ENCODE results near the gene OR6C68.
"Not testable (repeated sequence)": the region's sequence is repeated elsewhere in the genome, so short reads cannot be mapped to it uniquely, and the experiment has no call there.

OR6C68 gene

DNA sequence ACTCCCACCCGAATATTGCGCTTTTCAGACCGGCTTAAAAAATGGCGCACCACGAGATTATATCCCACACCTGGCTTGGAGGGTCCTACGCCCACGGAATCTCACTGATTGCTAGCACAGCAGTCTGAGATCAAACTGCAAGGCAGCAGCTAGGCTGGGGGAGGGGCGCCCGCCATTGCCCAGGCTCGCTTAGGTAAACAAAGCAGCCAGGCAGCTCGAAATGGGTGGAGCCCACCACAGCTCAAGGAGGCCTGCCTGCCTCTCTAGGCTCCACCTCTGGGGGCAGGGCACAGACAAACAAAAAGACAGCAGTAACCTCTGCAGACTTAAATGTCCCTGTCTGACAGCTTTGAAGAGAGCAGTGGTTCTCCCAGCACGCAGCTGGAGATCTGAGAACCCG lies 7.9 kb upstream of the OR6C68 start:
- not testable (repeated sequence) for H3K9ac ChIP-seq (ENCODE audit: low read length in 2 of 2); H3K9me3 ChIP-seq (ENCODE audit: control insufficient read depth in 2 of 2, low read length in 2 of 2); H3K4me3 ChIP-seq (ENCODE audit: low read length in 2 of 2); H3K27ac ChIP-seq (ENCODE audit: low read length); H3K27me3 ChIP-seq (ENCODE audit: control insufficient read depth in 1 of 2, insufficient read depth in 2 of 2, low read length in 2 of 2); H3K4me1 ChIP-seq (ENCODE audit: control insufficient read depth, insufficient read depth, low read length); H3K36me3 ChIP-seq (ENCODE audit: control insufficient read depth in 2 of 2, insufficient read depth in 2 of 2, low read length in 2 of 2)

DNA sequence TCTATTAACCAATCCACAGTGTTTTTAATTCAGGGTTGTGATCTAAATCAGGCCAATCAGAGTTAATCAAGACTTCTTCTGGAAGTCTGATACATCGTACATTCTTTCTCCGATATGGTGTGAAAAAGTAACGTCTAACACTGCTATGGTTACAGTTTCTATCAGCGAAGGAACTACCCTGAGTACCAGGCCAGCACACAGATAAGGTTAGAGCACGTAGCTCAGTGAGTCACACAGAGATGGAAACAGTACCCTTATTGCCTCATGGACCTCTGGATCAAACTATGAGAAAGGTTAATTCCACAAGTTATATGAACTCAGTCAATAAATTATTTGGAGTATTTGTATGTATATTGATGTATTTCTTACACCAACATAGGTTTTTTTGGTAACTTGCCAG lies 3.3 kb downstream of the OR6C68 start:
- no peaks in the 10 kb centered on the region for H3K4me1 ChIP-seq (ENCODE audit: control insufficient read depth, insufficient read depth, low read length)

DNA sequence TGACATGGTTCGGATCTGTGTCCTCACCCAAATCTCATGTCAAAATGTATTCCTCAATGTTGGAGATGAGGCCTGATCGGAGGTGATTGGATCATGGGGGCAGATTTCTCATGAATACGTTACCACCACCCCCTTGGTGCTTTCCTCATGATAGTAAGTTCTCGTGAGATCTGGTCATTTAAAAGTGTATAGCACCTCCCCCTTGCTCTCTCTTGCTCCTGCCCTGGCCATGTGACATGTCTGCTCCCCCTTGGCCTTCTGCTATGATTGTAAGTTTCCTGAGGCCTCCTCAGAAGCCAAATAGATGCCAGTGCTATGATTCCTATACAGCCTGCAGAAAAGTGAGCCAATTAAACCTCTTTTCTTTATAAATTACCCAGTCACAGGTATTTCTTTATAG lies 7.1 kb downstream of the OR6C68 start:
- no peak overlapping the region for H3K4me3 ChIP-seq (ENCODE audit: low read length in 2 of 2)
- H3K36me3 ChIP-seq (ENCODE audit: control insufficient read depth in 2 of 2, insufficient read depth in 2 of 2, low read length in 2 of 2), result no peaks in the 10 kb centered on the region
- no peak overlapping the region for H3K27ac ChIP-seq (ENCODE audit: low read length)

More for the DNA sequence above, 3.3 kb downstream of the OR6C68 start:
- H3K9ac ChIP-seq (ENCODE audit: low read length in 2 of 2), result no peak overlapping the region
- H3K27ac ChIP-seq (ENCODE audit: low read length), result no peak overlapping the region
- H3K27me3 ChIP-seq (ENCODE audit: control insufficient read depth in 1 of 2, insufficient read depth in 2 of 2, low read length in 2 of 2), result no peaks in the 10 kb centered on the region
- H3K9me3 ChIP-seq (ENCODE audit: control insufficient read depth in 2 of 2, low read length in 2 of 2), result no peaks in the 10 kb centered on the region
- no peak overlapping the region for H3K4me3 ChIP-seq (ENCODE audit: low read length in 2 of 2)
- H3K36me3 ChIP-seq (ENCODE audit: control insufficient read depth in 2 of 2, insufficient read depth in 2 of 2, low read length in 2 of 2), result no peaks in the 10 kb centered on the region

DNA sequence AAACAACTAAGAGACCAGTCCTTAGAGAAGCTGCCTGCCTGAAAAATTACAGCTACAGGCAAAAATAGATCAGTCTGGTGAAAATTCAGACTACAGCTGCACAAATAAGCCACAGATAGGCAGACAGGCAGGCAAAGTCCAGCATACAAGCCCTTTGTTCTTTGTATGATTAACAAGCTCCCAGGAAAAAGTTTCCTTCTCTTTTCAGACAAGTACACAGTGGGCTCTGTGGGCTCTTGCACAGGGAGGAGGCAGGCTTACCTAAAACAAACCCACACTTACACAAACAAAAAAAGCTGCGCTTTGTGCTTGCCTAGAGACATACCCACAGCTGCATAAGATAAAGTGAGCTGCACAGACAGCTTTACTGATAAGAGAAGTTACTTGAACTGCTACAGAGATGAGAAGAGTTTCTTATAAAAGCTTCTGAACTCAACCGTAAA lies 7.7 kb downstream of the OR6C68 start:
- H3K4me1 ChIP-seq (ENCODE audit: control insufficient read depth, insufficient read depth, low read length), result no peaks in the 10 kb centered on the region
- H3K9ac ChIP-seq (ENCODE audit: low read length in 2 of 2), result no peak overlapping the region
- no peaks in the 10 kb centered on the region for H3K36me3 ChIP-seq (ENCODE audit: control insufficient read depth in 2 of 2, insufficient read depth in 2 of 2, low read length in 2 of 2)
- H3K27me3 ChIP-seq (ENCODE audit: control insufficient read depth in 1 of 2, insufficient read depth in 2 of 2, low read length in 2 of 2), result no peaks in the 10 kb centered on the region
- no peaks in the 10 kb centered on the region for H3K9me3 ChIP-seq (ENCODE audit: control insufficient read depth in 2 of 2, low read length in 2 of 2)
- no peak overlapping the region for H3K4me3 ChIP-seq (ENCODE audit: low read length in 2 of 2)
- H3K27ac ChIP-seq (ENCODE audit: low read length), result no peak overlapping the region

More for the DNA sequence above, 7.1 kb downstream of the OR6C68 start:
- Histone ChIP-seq H3K9ac (ENCODE audit: low read length in 2 of 2) (no peak overlapping the region), H3K27me3 (ENCODE audit: control insufficient read depth in 1 of 2, insufficient read depth in 2 of 2, low read length in 2 of 2) (no peaks in the 10 kb centered on the region), H3K9me3 (ENCODE audit: control insufficient read depth in 2 of 2, low read length in 2 of 2) (no peaks in the 10 kb centered on the region), H3K4me1 (ENCODE audit: control insufficient read depth, insufficient read depth, low read length) (no peaks in the 10 kb centered on the region)

DNA sequence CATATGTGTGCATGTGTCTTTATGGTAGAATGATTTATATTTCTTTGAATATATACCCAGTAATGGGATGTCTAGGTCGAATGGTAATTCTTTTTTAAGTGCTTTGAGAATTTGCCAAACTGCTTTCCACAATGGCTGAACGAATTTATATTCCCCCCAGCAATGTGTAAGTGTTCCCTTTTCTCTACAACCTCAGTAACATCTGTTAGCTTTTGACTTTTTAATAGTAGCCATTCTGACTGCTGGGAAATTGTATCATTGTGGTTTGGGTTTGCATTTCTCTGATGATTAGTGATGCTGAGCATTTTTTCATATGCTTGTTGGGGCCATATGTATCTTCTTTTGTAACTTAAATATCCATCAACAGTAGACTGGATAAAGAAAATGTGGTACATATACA lies 9.4 kb downstream of the OR6C68 start:
- Histone ChIP-seq H3K4me3 (ENCODE audit: low read length in 2 of 2) (no peak overlapping the region), H3K9me3 (ENCODE audit: control insufficient read depth in 2 of 2, low read length in 2 of 2) (no peaks in the 10 kb centered on the region), H3K9ac (ENCODE audit: low read length in 2 of 2) (no peak overlapping the region), H3K27ac (ENCODE audit: low read length) (no peak overlapping the region), H3K27me3 (ENCODE audit: control insufficient read depth in 1 of 2, insufficient read depth in 2 of 2, low read length in 2 of 2) (no peaks in the 10 kb centered on the region), H3K36me3 (ENCODE audit: control insufficient read depth in 2 of 2, insufficient read depth in 2 of 2, low read length in 2 of 2) (no peaks in the 10 kb centered on the region), H3K4me1 (ENCODE audit: control insufficient read depth, insufficient read depth, low read length) (no peaks in the 10 kb centered on the region)

DNA sequence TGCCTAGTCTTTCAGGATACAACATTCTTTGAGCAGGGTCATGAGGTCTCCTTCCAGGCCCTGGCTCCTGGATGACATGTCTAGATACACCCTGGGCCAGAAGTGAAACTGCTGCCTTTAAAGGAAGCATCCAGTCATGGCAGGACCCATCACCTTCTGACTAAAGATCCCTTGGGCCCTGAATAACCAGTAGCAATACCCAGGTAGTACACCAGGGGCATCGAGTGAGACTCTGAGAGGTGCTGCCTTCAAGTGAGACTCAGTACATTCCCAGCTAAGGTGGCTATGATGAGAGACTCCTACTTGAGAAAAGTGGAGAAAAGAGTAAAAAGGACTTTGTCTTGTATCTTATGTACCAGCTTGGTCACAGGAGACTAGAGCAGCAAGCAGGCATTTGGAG lies 23.5 kb downstream of the OR6C68 start:
- Histone ChIP-seq H3K9me3 (ENCODE audit: control insufficient read depth in 2 of 2, low read length in 2 of 2) (no peaks in the 10 kb centered on the region), H3K4me3 (ENCODE audit: low read length in 2 of 2) (no peak overlapping the region), H3K9ac (ENCODE audit: low read length in 2 of 2) (no peak overlapping the region), H3K27ac (ENCODE audit: low read length) (no peak overlapping the region), H3K27me3 (ENCODE audit: control insufficient read depth in 1 of 2, insufficient read depth in 2 of 2, low read length in 2 of 2) (no peaks in the 10 kb centered on the region), H3K36me3 (ENCODE audit: control insufficient read depth in 2 of 2, insufficient read depth in 2 of 2, low read length in 2 of 2) (no peaks in the 10 kb centered on the region), H3K4me1 (ENCODE audit: control insufficient read depth, insufficient read depth, low read length) (no peaks in the 10 kb centered on the region)

DNA sequence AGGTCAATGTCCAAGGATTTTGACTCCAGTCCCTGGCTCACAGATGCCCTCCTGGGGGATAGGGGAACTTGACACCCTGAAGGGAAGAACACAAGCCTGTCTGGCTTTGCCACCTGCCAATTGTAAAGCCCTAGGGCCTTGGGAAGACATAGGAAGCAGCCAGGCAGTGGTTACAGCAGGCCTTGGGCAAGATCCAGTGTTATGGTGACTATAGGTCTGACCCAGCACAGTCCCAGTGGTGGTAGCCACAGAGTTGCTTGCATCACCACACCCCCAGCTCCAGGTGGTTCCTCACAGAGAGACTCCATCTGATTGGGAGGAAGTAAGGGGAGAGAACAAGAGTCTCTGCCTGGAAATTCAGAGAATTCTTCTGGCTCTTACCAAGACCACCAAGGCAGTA lies 24.2 kb downstream of the OR6C68 start:
- no peaks in the 10 kb centered on the region for H3K27me3 ChIP-seq (ENCODE audit: control insufficient read depth in 1 of 2, insufficient read depth in 2 of 2, low read length in 2 of 2)
- no peak overlapping the region for H3K27ac ChIP-seq (ENCODE audit: low read length)
- no peaks in the 10 kb centered on the region for H3K4me1 ChIP-seq (ENCODE audit: control insufficient read depth, insufficient read depth, low read length)
- no peak overlapping the region for H3K4me3 ChIP-seq (ENCODE audit: low read length in 2 of 2)
- no peaks in the 10 kb centered on the region for H3K36me3 ChIP-seq (ENCODE audit: control insufficient read depth in 2 of 2, insufficient read depth in 2 of 2, low read length in 2 of 2)
- no peak overlapping the region for H3K9ac ChIP-seq (ENCODE audit: low read length in 2 of 2)
- H3K9me3 ChIP-seq (ENCODE audit: control insufficient read depth in 2 of 2, low read length in 2 of 2), result no peaks in the 10 kb centered on the region
